Measurements from ENCODE around the gene INPP4B.
A peak's percentile ranks its signal among the peaks of the same experiment; 100 is the strongest.

The INPP4B gene

GRCh38 chr4:142354794-142355420 lies 491.2 kb downstream of the INPP4B start:
- DNase-seq (ENCODE audit: low read depth in 2 of 2), result no peak
- H3K4me3 ChIP-seq (replicated peaks in 1 of 2; ENCODE audit: low read depth in 2 of 2, low read length in 2 of 2), result no peak overlapping the region
- TF ChIP-seq, protein P1, sequence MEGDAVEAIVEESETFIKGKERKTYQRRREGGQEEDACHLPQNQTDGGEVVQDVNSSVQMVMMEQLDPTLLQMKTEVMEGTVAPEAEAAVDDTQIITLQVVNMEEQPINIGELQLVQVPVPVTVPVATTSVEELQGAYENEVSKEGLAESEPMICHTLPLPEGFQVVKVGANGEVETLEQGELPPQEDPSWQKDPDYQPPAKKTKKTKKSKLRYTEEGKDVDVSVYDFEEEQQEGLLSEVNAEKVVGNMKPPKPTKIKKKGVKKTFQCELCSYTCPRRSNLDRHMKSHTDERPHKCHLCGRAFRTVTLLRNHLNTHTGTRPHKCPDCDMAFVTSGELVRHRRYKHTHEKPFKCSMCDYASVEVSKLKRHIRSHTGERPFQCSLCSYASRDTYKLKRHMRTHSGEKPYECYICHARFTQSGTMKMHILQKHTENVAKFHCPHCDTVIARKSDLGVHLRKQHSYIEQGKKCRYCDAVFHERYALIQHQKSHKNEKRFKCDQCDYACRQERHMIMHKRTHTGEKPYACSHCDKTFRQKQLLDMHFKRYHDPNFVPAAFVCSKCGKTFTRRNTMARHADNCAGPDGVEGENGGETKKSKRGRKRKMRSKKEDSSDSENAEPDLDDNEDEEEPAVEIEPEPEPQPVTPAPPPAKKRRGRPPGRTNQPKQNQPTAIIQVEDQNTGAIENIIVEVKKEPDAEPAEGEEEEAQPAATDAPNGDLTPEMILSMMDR (IDR thresholded peaks at IDR 0.05; ENCODE audit: low read depth, low read length), result no peak

GRCh38 chr4:142354041-142354440 lies 492.1 kb downstream of the INPP4B start:
- DNase-seq (ENCODE audit: low read depth in 2 of 2), result no peak
- no peak overlapping the region for H3K4me3 ChIP-seq (replicated peaks in 1 of 2; ENCODE audit: low read depth in 2 of 2, low read length in 2 of 2)
- TF ChIP-seq, protein P1 (IDR thresholded peaks at IDR 0.05; ENCODE audit: low read depth, low read length), result no peak

- peak; percentile 86 to 88 for DNase-seq (ENCODE audit: low read depth in 2 of 2)
- TF ChIP-seq, protein P1 (IDR thresholded peaks at IDR 0.05; ENCODE audit: low read depth, low read length), result peak; percentile 79
- no peak overlapping the region for H3K4me3 ChIP-seq (replicated peaks in 1 of 2; ENCODE audit: low read depth in 2 of 2, low read length in 2 of 2)
Observed at GRCh38 chr4:142353149-142353738, 492.9 kb downstream of the INPP4B start.

- H3K4me3 ChIP-seq (replicated peaks in 1 of 2; ENCODE audit: low read depth in 2 of 2, low read length in 2 of 2), result no peak overlapping the region
- DNase-seq (ENCODE audit: low read depth in 2 of 2), result no peak
- TF ChIP-seq, protein P1 (IDR thresholded peaks at IDR 0.05; ENCODE audit: low read depth, low read length), result no peak
Observed at GRCh38 chr4:142352712-142353111, 493.4 kb downstream of the INPP4B start.

DNA sequence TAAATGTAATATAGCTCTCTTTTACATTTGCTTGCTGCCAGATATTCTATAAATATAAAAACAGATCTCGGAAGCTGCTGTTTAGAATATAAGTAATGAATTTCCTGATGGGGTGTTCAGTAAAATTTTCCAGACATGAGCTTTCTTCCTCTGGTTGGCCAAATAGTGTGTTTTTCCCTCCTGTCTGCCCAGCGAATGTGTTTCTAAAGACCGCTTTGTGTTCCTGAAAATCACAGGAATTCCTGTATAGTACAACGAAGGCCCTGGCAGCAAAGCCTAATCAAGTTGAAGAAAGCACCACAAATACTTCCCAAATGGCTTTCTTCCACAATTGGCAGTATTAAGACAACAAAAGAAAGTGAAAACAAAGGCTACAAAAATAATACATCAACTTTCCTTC lies 494.1 kb downstream of the INPP4B start:
- peak in 1 of 2 donors; percentile 17 for DNase-seq (ENCODE audit: low read depth in 2 of 2)
- TF ChIP-seq, protein P1 (IDR thresholded peaks at IDR 0.05; ENCODE audit: low read depth, low read length), result no peak
- no peak overlapping the region for H3K4me3 ChIP-seq (replicated peaks in 1 of 2; ENCODE audit: low read depth in 2 of 2, low read length in 2 of 2)

- peak in 1 of 2 donors; percentile 43 for DNase-seq (ENCODE audit: low read depth in 2 of 2)
- TF ChIP-seq, protein P1 (IDR thresholded peaks at IDR 0.05; ENCODE audit: low read depth, low read length), result no peak
- no peak overlapping the region for H3K4me3 ChIP-seq (replicated peaks in 1 of 2; ENCODE audit: low read depth in 2 of 2, low read length in 2 of 2)
Observed at GRCh38 chr4:142350871-142351270, 495.2 kb downstream of the INPP4B start.
